ENCODE measurements around the gene FOXP1. TPM values are rescaled to one million over a fixed set of nuclear protein-coding genes. Genes with fewer than 3 reads are reported as not detected.
A peak's percentile ranks its signal among the peaks of the same experiment; 100 is the strongest.

FOXP1 gene
- total and polyA plus RNA-seq, 9 of the 15 experiments (the other 6 are each of a cell fraction or from before 2014, with no cell fraction given) = 7.7 to 34.5 (median 13.7) TPM

DNA sequence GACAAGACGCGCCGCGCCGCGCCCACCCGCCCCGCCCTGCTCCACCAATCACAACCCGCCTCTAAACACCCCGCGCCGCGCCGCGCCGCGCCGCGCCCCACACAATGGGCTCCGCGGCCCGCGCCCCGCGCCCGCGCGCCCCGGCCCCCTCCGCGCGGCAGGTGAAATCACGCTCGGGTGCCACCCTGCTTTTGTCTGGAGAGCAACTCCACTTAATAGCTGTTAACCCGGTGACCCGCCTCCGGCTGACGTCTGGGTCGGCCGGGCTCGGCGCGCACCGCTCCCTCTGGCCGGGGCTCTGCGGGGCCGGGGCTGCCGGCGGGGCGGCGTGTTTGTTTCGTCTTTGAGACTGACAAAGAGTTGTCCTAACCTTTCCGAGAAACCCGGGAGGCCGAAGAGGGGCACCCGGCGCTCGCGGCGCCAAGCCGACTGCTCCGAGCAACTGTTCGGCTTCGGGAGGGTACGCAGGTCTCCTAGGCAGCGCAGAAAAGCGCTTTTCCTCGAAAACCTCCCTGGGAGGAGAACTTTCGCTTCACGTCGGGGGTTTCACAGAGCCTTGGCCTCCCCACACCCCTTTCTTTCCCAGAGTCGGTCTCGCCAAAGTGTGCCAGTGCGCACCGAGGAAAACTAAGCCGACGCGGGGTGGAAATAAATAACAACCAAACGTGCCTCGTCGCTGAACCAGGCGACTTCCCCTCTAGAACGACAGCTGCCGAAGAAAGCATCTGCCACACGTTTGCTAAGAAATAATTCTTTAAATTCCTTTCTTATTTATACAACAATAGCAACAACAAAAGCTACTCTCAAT lies 518.4 kb downstream of the FOXP1 start (continued):
- TF ChIP-seq ZNF668 (CRISPR knock-in tag; IDR thresholded peaks at IDR 0.05) = no peak
- TF ChIP-seq SPI1 (IDR thresholded peaks at IDR 0.05; ENCODE audit: borderline replicate concordance, low read depth, low read length) = 0 out of 2 replicates have a peak, but pooled peaks have one; percentile 46
- TF ChIP-seq ZNF561 (CRISPR knock-in tag; conservative IDR thresholded peaks at IDR 0.05) = no peak
- no peak for TF ChIP-seq ZNF830 (CRISPR knock-in tag; IDR thresholded peaks at IDR 0.05)
- no peak for TF ChIP-seq SMAD4 (CRISPR knock-in tag; conservative IDR thresholded peaks at IDR 0.05)
- TF ChIP-seq CBX3 (IDR thresholded peaks at IDR 0.05; ENCODE audit: borderline replicate concordance in 1 of 2, low read length in 2 of 2) = no peak
- no peak for TF ChIP-seq STAG1 (CRISPR knock-in tag; IDR thresholded peaks at IDR 0.05; ENCODE audit: borderline replicate concordance)
- no peak for TF ChIP-seq TEAD4 (IDR thresholded peaks at IDR 0.05; ENCODE audit: low read length)
- no peak for TF ChIP-seq TEAD4 (CRISPR knock-in tag; IDR thresholded peaks at IDR 0.05; ENCODE audit: borderline replicate concordance)
- no peak for TF ChIP-seq FOS (IDR thresholded peaks at IDR 0.05; ENCODE audit: extremely low read depth, insufficient read length)
- TF ChIP-seq NR2C2 (CRISPR knock-in tag; IDR thresholded peaks at IDR 0.05) = no peak
- peak; percentile 39; the same call in 1 of the 2 replicates for TF ChIP-seq NR2C2 (tag; IDR thresholded peaks at IDR 0.05)
- no peak for TF ChIP-seq XRCC4 (IDR thresholded peaks at IDR 0.05; ENCODE audit: extremely low read depth, insufficient read depth, insufficient read length)
- TF ChIP-seq, protein P1, sequence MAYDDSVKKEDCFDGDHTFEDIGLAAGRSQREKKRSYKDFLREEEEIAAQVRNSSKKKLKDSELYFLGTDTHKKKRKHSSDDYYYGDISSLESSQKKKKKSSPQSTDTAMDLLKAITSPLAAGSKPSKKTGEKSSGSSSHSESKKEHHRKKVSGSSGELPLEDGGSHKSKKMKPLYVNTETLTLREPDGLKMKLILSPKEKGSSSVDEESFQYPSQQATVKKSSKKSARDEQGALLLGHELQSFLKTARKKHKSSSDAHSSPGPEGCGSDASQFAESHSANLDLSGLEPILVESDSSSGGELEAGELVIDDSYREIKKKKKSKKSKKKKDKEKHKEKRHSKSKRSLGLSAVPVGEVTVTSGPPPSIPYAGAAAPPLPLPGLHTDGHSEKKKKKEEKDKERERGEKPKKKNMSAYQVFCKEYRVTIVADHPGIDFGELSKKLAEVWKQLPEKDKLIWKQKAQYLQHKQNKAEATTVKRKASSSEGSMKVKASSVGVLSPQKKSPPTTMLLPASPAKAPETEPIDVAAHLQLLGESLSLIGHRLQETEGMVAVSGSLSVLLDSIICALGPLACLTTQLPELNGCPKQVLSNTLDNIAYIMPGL (CRISPR knock-in tag; IDR thresholded peaks at IDR 0.05) = no peak
- no peak for TF ChIP-seq RBM25 (IDR thresholded peaks at IDR 0.05; ENCODE audit: low read depth, low read length, severe bottlenecking)
- TF ChIP-seq, protein P2, sequence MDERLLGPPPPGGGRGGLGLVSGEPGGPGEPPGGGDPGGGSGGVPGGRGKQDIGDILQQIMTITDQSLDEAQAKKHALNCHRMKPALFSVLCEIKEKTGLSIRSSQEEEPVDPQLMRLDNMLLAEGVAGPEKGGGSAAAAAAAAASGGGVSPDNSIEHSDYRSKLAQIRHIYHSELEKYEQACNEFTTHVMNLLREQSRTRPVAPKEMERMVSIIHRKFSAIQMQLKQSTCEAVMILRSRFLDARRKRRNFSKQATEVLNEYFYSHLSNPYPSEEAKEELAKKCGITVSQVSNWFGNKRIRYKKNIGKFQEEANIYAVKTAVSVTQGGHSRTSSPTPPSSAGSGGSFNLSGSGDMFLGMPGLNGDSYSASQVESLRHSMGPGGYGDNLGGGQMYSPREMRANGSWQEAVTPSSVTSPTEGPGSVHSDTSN (CRISPR knock-in tag; IDR thresholded peaks at IDR 0.05; ENCODE audit: low read depth) = no peak
- TF ChIP-seq, protein P2 (tag; conservative IDR thresholded peaks at IDR 0.05; ENCODE audit: low read depth) = no peak
- no peak for TF ChIP-seq FOXK2 (conservative IDR thresholded peaks at IDR 0.05 in 1 of 2, IDR thresholded peaks at IDR 0.05 in 1 of 2; ENCODE audit: low read depth in 2 of 2)
- TF ChIP-seq HOXB6 (CRISPR knock-in tag; IDR thresholded peaks at IDR 0.05; ENCODE audit: borderline replicate concordance) = no peak
